ENCODE results near the gene RNF112. TPM values are rescaled to one million over a fixed set of nuclear protein-coding genes. Genes with fewer than 3 reads are reported as not detected.
"Not testable (repeated sequence)": the region's sequence is repeated elsewhere in the genome, so short reads cannot be mapped to it uniquely, and the experiment has no call there.

Gene RNF112
- polyA plus RNA-seq, 3 donors: 0.57 TPM; not detected in 2

DNA sequence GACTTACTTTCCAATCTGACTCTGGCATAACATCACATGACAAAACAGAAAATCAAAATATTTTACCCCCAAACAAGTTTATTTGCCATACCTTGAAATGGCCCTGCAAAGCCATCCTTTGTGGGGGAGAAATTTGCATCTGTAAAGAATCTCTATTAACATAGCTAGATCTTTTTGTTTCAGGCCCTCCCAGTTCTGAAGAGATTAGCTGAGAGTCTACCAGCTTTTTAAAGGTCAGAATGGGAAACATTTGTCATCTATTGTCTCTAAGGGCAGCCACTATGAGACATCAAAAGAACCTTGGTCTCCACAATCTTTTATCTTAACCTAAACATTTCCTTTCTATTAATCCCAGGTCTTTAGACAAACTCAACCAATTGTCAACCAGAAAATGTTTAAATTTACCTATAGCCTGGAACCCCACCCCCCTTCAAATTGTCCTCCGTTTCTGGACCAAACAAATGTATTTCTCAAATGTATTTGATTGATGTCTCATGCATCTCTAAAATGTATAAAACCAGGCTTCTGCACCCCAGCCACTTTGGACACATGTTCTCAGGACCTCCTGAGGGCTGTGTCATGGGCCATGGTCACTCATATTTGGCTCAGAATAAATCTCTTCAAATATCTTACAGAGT, 48.1 kb downstream of the RNF112 start:
- H3K4me3 Mint-ChIP-seq; H3K27ac Mint-ChIP-seq; H3K9me3 ChIP-seq (replicated peaks in 1 of 2; ENCODE audit: control insufficient read depth in 1 of 2, insufficient read depth in 1 of 2, low read length in 2 of 2); intact Hi-C loops (cut with micrococcal nuclease); H3K27me3 ChIP-seq (ENCODE audit: control insufficient read depth in 2 of 2, insufficient read depth in 2 of 2, low read length in 2 of 2); H3K4me2 ChIP-seq (replicated peaks; ENCODE audit: extremely low read depth, low read length, poor library complexity, severe bottlenecking); H3K9ac ChIP-seq (ENCODE audit: insufficient read depth, low read length, poor library complexity, severe bottlenecking); H3K4me3 ChIP-seq (replicated peaks in 1 of 3; ENCODE audit: low read depth in 2 of 3, low read length in 3 of 3); H3K9me3 Mint-ChIP-seq; H3K27ac ChIP-seq (ENCODE audit: low read depth in 1 of 2, low read length in 2 of 2); H3K79me2 ChIP-seq (ENCODE audit: insufficient read depth, low read length); H2AFZ ChIP-seq (ENCODE audit: insufficient read depth, low read depth, low read length, poor library complexity, severe bottlenecking); DNase-seq; H3K36me3 ChIP-seq (replicated peaks in 1 of 2; ENCODE audit: control insufficient read depth in 1 of 2, insufficient read depth in 2 of 2, low read length in 2 of 2); H4K20me1 ChIP-seq (ENCODE audit: insufficient read depth, low read length); H3K36me3 Mint-ChIP-seq: not testable (repeated sequence)
- H3K4me1 ChIP-seq (ENCODE audit: control insufficient read depth in 1 of 2, insufficient read depth in 2 of 2, low read length in 2 of 2): peaks cover 35 to 38% of the 10 kb centered on the region in 2 donors
- Mint-ChIP-seq H3K27me3 (ENCODE audit: low read depth in 3 of 3) (peaks cover 8 to 21% (median 9%) of the 10 kb centered on the region in 3 donors), H3K4me1 (peaks cover 44% of the 10 kb centered on the region)
- WGBS (ENCODE audit: insufficient coverage): no CpG with 5 or more reads among the region's 1 CpG

DNA sequence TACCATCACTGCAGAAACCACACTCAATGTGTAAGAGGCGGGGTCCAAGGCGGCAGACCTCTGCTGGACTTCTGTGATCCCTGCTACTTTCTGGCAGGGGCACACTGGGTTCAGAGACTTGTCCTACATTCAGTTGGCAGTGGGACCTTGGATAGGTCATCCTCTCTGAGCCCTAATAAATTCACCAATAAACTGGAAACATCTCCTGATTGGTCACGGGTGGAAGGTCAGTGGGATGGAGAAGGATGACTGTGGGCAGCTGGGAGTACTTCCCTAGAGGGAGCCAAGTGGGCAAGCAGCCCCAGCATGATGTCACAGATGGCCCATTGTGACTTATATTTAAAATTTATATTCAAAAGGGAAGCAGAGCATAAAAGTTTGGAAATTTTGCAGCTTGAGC, 49.7 kb downstream of the RNF112 start:
- Histone ChIP-seq H3K27me3 (ENCODE audit: control insufficient read depth in 2 of 2, insufficient read depth in 2 of 2, low read length in 2 of 2) (no peaks in the 10 kb centered on the region), H2AFZ (ENCODE audit: insufficient read depth, low read depth, low read length, poor library complexity, severe bottlenecking) (no peak overlapping the region), H3K79me2 (ENCODE audit: insufficient read depth, low read length) (no peaks in the 10 kb centered on the region), H3K4me1 (ENCODE audit: control insufficient read depth in 1 of 2, insufficient read depth in 2 of 2, low read length in 2 of 2) (peaks cover 45 to 53% of the 10 kb centered on the region in 2 donors), H3K4me3 (replicated peaks in 1 of 3; ENCODE audit: low read depth in 2 of 3, low read length in 3 of 3) (no peak overlapping the region), H3K4me2 (replicated peaks; ENCODE audit: extremely low read depth, low read length, poor library complexity, severe bottlenecking) (no peak overlapping the region), H3K36me3 (replicated peaks in 1 of 2; ENCODE audit: control insufficient read depth in 1 of 2, insufficient read depth in 2 of 2, low read length in 2 of 2) (no peaks in the 10 kb centered on the region), H4K20me1 (ENCODE audit: insufficient read depth, low read length) (no peaks in the 10 kb centered on the region), H3K9me3 (replicated peaks in 1 of 2; ENCODE audit: control insufficient read depth in 1 of 2, insufficient read depth in 1 of 2, low read length in 2 of 2) (no peaks in the 10 kb centered on the region), H3K27ac (ENCODE audit: low read depth in 1 of 2, low read length in 2 of 2) (no peak overlapping the region), H3K9ac (ENCODE audit: insufficient read depth, low read length, poor library complexity, severe bottlenecking) (no peak overlapping the region)
- WGBS (ENCODE audit: insufficient coverage): no CpG with 5 or more reads among the region's 3 CpGs
- no peak for DNase-seq
- no peaks in the 10 kb centered on the region for H3K9me3 Mint-ChIP-seq
- peaks cover 3 to 9% (median 6%) of the 10 kb centered on the region in 3 donors for H3K27me3 Mint-ChIP-seq (ENCODE audit: low read depth in 3 of 3)
- H3K4me1 Mint-ChIP-seq: peaks cover 52% of the 10 kb centered on the region
- intact Hi-C loops (cut with micrococcal nuclease): loop anchor here in 1 of 2 donors (5.0 kb wide), 1 partner anchor 47 kb away; no protein-coding TSS in a partner anchor
- no peak overlapping the region for H3K4me3 Mint-ChIP-seq
- no peaks in the 10 kb centered on the region for H3K36me3 Mint-ChIP-seq
- TF ChIP-seq, protein P1, sequence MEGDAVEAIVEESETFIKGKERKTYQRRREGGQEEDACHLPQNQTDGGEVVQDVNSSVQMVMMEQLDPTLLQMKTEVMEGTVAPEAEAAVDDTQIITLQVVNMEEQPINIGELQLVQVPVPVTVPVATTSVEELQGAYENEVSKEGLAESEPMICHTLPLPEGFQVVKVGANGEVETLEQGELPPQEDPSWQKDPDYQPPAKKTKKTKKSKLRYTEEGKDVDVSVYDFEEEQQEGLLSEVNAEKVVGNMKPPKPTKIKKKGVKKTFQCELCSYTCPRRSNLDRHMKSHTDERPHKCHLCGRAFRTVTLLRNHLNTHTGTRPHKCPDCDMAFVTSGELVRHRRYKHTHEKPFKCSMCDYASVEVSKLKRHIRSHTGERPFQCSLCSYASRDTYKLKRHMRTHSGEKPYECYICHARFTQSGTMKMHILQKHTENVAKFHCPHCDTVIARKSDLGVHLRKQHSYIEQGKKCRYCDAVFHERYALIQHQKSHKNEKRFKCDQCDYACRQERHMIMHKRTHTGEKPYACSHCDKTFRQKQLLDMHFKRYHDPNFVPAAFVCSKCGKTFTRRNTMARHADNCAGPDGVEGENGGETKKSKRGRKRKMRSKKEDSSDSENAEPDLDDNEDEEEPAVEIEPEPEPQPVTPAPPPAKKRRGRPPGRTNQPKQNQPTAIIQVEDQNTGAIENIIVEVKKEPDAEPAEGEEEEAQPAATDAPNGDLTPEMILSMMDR (IDR thresholded peaks at IDR 0.05): no peak
- peak overlapping the region in 1 of 7 donors; percentile 77 for H3K27ac Mint-ChIP-seq
